MV-4-11 (cell line): ENCODE data around the gene MTA2.
"Not testable (repeated sequence)": the region's sequence is repeated elsewhere in the genome, so short reads cannot be mapped to it uniquely, and the experiment has no call there.

Source experiments
- DNase-seq: peaks from one replicate; lab custom pipeline; 2025; lab: John Stamatoyannopoulos, UW

The MTA2 gene

GRCh38 chr11:62592146-62592815 is 9.4 kb downstream of the MTA2 start:
- no peak for DNase-seq

- DNase-seq: peak; percentile 100
These were observed 10.1 kb downstream of the MTA2 start, which contains the start of gene TUT1 for GRCh38 chr11:62591448-62592145. Gene TUT1, minus strand, starts transcription at chr11:62591523. Its CDS starts 38 bp downstream, at chr11:62591485.

GRCh38 chr11:62588966-62589637 is 12.6 kb downstream of the MTA2 start:
- peak; percentile 13 for DNase-seq

- not testable (repeated sequence) for DNase-seq
These were observed 16.3 kb downstream of the MTA2 start for GRCh38 chr11:62585356-62585755.

DNA sequence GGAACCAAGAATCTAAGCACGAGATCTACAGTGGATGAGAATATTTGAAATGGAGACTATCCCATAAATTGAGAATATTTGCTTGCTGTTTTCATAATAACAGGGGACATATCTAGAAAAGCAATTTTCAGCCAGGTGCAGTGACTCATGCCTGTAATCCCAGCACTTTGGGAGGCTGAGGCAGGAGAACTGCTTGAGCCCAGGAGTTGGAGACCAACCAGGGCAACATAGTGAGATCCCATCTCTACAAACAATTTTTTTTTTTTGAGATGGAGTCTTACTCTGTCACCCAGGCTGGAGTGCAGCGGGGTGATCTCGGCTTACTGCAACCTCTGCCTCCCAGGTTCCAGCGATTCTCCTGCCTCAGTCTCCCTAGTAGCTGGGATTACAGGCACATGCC is 19.9 kb downstream of the MTA2 start:
- DNase-seq: not testable (repeated sequence)

GRCh38 chr11:62580959-62581715 is 20.5 kb downstream of the MTA2 start:
- DNase-seq: no peak

- no peak for DNase-seq
These were observed 22.4 kb downstream of the MTA2 start for GRCh38 chr11:62579252-62579651.

DNA sequence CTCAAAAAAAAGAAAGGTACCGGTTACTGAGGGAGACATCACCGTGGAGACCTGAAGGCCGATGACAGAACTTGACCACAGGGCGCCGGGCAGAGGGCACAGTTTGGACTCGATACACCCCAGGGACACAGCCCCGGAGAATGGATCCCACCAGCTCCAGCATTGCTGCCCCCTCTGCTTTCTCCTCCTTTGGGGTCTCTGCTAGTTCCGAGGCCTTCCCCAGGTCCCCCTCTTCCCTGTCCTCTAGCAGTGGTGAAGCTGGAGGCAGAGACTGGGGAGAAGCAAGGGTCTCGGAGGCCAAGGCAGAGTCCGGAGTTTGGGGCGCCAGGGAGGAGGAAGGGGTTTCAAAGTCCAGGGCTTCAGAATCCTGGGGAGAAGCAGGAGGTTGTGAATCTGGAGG is 23.1 kb downstream of the MTA2 start:
- no peak for DNase-seq

DNA sequence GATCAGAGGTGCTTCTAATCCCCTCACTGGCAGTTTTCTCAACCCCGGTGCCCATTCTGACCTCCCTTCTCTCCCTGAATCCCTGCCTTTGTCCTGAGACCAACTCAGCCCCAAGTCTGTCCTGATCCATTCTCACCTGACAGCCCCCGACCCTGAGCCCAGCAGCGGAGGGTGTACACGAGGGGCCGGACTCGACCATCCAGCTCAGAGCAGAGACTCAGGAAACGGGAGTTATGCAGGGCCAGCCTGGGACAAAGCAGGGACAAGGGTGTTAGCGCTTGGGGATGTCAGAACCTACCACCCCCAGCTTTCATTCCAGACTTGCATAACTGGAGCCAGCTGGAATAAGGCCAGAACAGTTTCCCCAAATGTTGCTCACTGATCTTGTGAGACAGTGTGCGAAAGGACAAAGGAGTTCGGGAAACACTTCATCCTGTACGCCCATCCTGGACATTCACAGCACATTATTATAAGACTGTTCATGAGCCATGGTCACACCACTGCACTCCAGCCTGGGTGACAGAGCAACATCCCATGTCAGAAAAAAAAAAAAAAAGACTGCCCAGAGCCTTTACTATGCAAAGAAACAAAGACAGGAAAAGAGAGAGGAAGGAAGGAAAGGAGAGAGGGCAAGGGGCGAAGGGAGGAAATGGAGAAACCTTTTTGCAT is 24.5 kb downstream of the MTA2 start:
- no peak for DNase-seq

- no peak for DNase-seq
These were observed 25.8 kb downstream of the MTA2 start for GRCh38 chr11:62575837-62576236.

DNA sequence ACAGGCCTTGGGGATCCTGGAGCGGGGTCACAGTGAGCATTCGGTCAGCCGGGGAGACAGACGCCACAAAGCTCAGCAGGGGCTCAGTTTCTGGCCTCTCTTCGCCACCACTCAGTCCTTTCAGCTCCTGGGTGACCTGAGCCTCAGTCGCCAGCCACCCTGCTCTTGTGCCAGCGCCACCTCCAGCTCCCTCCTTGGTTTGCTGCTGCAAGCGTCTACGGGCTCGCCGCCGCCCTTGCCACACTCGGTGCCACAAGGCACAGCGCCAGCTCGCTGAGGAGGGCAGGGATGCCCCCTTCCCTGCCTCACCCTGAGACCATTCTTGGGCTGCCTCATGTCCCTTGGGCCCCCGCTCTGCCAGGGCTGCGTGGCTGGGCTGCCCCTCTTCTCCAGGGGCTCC is 26.5 kb downstream of the MTA2 start:
- no peak for DNase-seq

- DNase-seq: peak; percentile 7
These were observed 27.1 kb downstream of the MTA2 start for GRCh38 chr11:62574363-62575071.

- DNase-seq: peak; percentile 100
These were observed 27.9 kb downstream of the MTA2 start, which contains the start of gene EEF1G for GRCh38 chr11:62573592-62574362. Gene EEF1G, minus strand, starts transcription at chr11:62573891. Its CDS starts 49 bp downstream, at chr11:62573842.

- peak; percentile 18 for DNase-seq
These were observed 28.6 kb downstream of the MTA2 start for GRCh38 chr11:62573006-62573591.

GRCh38 chr11:62572431-62572830 is 29.2 kb downstream of the MTA2 start:
- DNase-seq: no peak

- not testable (repeated sequence) for DNase-seq
These were observed 30.2 kb downstream of the MTA2 start for GRCh38 chr11:62571493-62571892.

- DNase-seq: peak; percentile 22
These were observed 30.8 kb downstream of the MTA2 start for GRCh38 chr11:62570903-62571302.

- DNase-seq: no peak
These were observed 32.1 kb downstream of the MTA2 start for GRCh38 chr11:62569611-62570010.

- DNase-seq: no peak
These were observed 34.5 kb downstream of the MTA2 start for GRCh38 chr11:62567018-62567633.
